Esophagus squamous epithelium (tissue), 5 donors: ENCODE data around the gene ADAMTS14. TPM values are rescaled to one million over a fixed set of nuclear protein-coding genes. Genes with fewer than 3 reads are reported as not detected.

Experiments used
- DNase-seq: peaks from one replicate; lab custom pipeline; 2025; lab: John Stamatoyannopoulos, UW
- H3K27ac ChIP-seq, 4 donors: fragments of 200-600 bp; sonication (generic); one replicate each; pipeline ENCODE4 v1.5.1; 2016 to 2019; ENCODE audit warnings: mild to moderate bottlenecking in 1 of 4
- H3K27me3 ChIP-seq, 4 donors: fragments of 200-600 bp; sonication (generic); 1 replicate in 3 of 4; 2 replicates in 1 of 4; pipeline versions ENCODE4 v1.5.1 to v1.6.0; 2017 to 2021; ENCODE audit warnings: antibody characterized with exemption in 1 of 4
- H3K36me3 ChIP-seq, 3 donors: fragments of 200-600 bp; sonication (generic); one replicate each; pipeline ENCODE4 v1.5.1; 2016 to 2019
- H3K4me1 ChIP-seq, 3 donors: fragments of 200-600 bp; sonication (generic); one replicate each; pipeline ENCODE4 v1.5.1; 2017 to 2019
- H3K4me3 ChIP-seq, 4 donors: fragments of 200-600 bp; sonication (generic); 1 replicate in 3 of 4; 2 replicates in 1 of 4; pipeline ENCODE4 v1.5.1; 2016 to 2019; ENCODE audit warnings: mild to moderate bottlenecking in 2 of 4, moderate library complexity in 1 of 4
- H3K9me3 ChIP-seq, 3 donors: fragments of 200-600 bp; sonication (generic); one replicate each; pipeline ENCODE4 v1.5.1; 2016 to 2019
- CTCF ChIP-seq, 6 experiments: fragments of 450-650 bp in 4 of 6; fragments of 200-600 bp in 2 of 6; sonication (generic) in 2 of 6; IDR thresholded peaks; one replicate each; pipeline ENCODE4 v1.5.1; 2016 to 2019; ENCODE audit warnings: antibody characterized with exemption in 6 of 6, mild to moderate bottlenecking in 4 of 6, moderate library complexity in 4 of 6
- POLR2A ChIP-seq, 4 donors: fragments of 450-650 bp; IDR thresholded peaks; one replicate each; pipeline ENCODE4 v1.6.1; 2017; ENCODE audit warnings: antibody characterized with exemption in 4 of 4, mild to moderate bottlenecking in 4 of 4, moderate library complexity in 3 of 4
- WGBS, 2 donors: methylation state at CpG; one replicate each; pipeline ENCODE4 v1.1.5; 2018; 5-methylcytosine and 5-hydroxymethylcytosine counted together
- intact Hi-C: fragments of 100-400 bp; cut with DNase I; formaldehyde crosslinking; loops from one replicate; pipeline ENCODE4 v1.15.0; 2022
- total RNA-seq, 4 donors: library from RNA; depleted of rRNA; stranded (reverse); fragments of >200 nt; gene quantifications; one replicate each; pipeline ENCODE4 v1.1.0, GENCODE V29; 2016
- donor health status: DM: yes; HTN: yes; CAD: no.

The ADAMTS14 gene
- total RNA-seq, 4 donors from 2014 or later, result 0.23 to 0.75 (median 0.38) TPM; not detected in 1

- Histone ChIP-seq H3K9me3 (no peaks in the 10 kb centered on the region), H3K4me3 (no peak overlapping the region), H3K36me3 (no peaks in the 10 kb centered on the region), H3K4me1 (peaks cover 8 to 72% (median 12%) of the 10 kb centered on the region in 3 donors), H3K27ac (no peak overlapping the region), H3K27me3 (no peaks in the 10 kb centered on the region)
- intact Hi-C loops, result no loop called here
- DNase-seq, result no peak
- TF ChIP-seq CTCF (IDR thresholded peaks at IDR 0.05), result no peak
- TF ChIP-seq POLR2A (IDR thresholded peaks at IDR 0.05), result no peak
- WGBS, 2 donors, result 86 to 100% methylated on average over 1 of the region's 1 CpG
Measured at GRCh38 chr10:70806841-70807240, 134.5 kb downstream of the ADAMTS14 start.

- Histone ChIP-seq H3K9me3 (no peaks in the 10 kb centered on the region), H3K27me3 (no peaks in the 10 kb centered on the region), H3K4me1 (peaks cover 8 to 79% (median 12%) of the 10 kb centered on the region in 3 donors), H3K27ac (no peak overlapping the region), H3K4me3 (no peak overlapping the region), H3K36me3 (no peaks in the 10 kb centered on the region)
- TF ChIP-seq CTCF (IDR thresholded peaks at IDR 0.05) (no peak), POLR2A (IDR thresholded peaks at IDR 0.05) (no peak)
- intact Hi-C loops, result no loop called here
- WGBS, 2 donors, result 66 to 82% methylated on average over 3 of the region's 3 CpGs
- DNase-seq, result no peak
Measured at GRCh38 chr10:70807556-70807955, 135.2 kb downstream of the ADAMTS14 start.

GRCh38 chr10:70809011-70809611, 136.8 kb downstream of the ADAMTS14 start:
- H3K27me3 ChIP-seq, result no peaks in the 10 kb centered on the region
- DNase-seq, result no peak
- WGBS, 2 donors, result 62 to 98% methylated on average over 3 to 5 of the region's 6 CpGs
- TF ChIP-seq POLR2A (IDR thresholded peaks at IDR 0.05) (no peak), CTCF (IDR thresholded peaks at IDR 0.05) (no peak)
- H3K4me1 ChIP-seq, result peaks cover 8 to 72% (median 8%) of the 10 kb centered on the region in 3 donors
- H3K9me3 ChIP-seq, result no peaks in the 10 kb centered on the region
- intact Hi-C loops, result no loop called here
- no peak overlapping the region for H3K4me3 ChIP-seq
- peak overlapping the region in 3 of 4 donors; percentile 14 to 71 (median 21) for H3K27ac ChIP-seq
- no peaks in the 10 kb centered on the region for H3K36me3 ChIP-seq

GRCh38 chr10:70809726-70810125, 137.4 kb downstream of the ADAMTS14 start:
- Histone ChIP-seq H3K9me3 (no peaks in the 10 kb centered on the region), H3K36me3 (no peaks in the 10 kb centered on the region), H3K4me3 (no peak overlapping the region), H3K27me3 (no peaks in the 10 kb centered on the region), H3K27ac (peak overlapping the region in 2 of 4 donors; percentile 14 to 71), H3K4me1 (peaks cover 7 to 70% (median 8%) of the 10 kb centered on the region in 3 donors)
- WGBS, 2 donors, result 84 to 87% methylated on average over 1 to 2 of the region's 2 CpGs
- intact Hi-C loops, result loop anchor here (5.0 kb wide), 1 partner anchor 68 kb away; no protein-coding TSS in a partner anchor
- no peak for TF ChIP-seq POLR2A (IDR thresholded peaks at IDR 0.05)
- no peak for TF ChIP-seq CTCF (IDR thresholded peaks at IDR 0.05)
- DNase-seq, result no peak

GRCh38 chr10:70810967-70811366, 138.7 kb downstream of the ADAMTS14 start:
- H3K9me3 ChIP-seq, result no peaks in the 10 kb centered on the region
- intact Hi-C loops, result loop anchor here (5.0 kb wide), 1 partner anchor 66 kb away; no protein-coding TSS in a partner anchor

More at GRCh38 chr10:70810967-70811366, 138.7 kb downstream of the ADAMTS14 start:
- Histone ChIP-seq H3K36me3 (no peaks in the 10 kb centered on the region), H3K4me3 (no peak overlapping the region), H3K27ac (no peak overlapping the region), H3K27me3 (no peaks in the 10 kb centered on the region), H3K4me1 (peaks cover 0 to 67% (median 8%) of the 10 kb centered on the region in 3 donors)
- TF ChIP-seq CTCF (IDR thresholded peaks at IDR 0.05) (no peak), POLR2A (IDR thresholded peaks at IDR 0.05) (no peak)
- no peak for DNase-seq
- 0 to 40% methylated on average over 1 of the region's 1 CpG for WGBS, 2 donors
